ENCODE data around the gene TRPV3.

DNA sequence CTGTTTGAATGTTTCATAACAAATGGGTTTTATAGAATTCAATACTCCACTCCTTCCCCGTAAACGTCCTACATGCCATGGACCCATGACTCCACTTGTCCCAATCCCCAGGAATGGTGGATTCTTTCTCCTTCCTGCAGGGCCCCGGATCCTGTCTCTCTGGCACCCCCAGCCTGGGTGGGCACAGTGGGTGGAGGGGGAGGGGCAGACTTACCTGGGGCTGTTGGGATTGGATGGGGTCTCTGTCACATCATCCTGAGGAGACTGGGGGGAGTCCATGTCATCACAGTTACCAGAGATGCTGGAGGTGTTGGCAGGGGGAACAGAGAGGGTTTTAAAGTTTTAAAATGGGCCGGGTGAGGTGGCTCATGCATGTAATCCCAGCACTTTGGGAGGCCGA lies 13.2 kb downstream of the TRPV3 start:
- TF ChIP-seq CTCF (conservative IDR thresholded peaks at IDR 0.05; ENCODE audit: low read length), result no peak
- TF ChIP-seq EZH2phosphoT487 (IDR thresholded peaks at IDR 0.05; ENCODE audit: borderline replicate concordance, low read depth, low read length), result no peak

Measured in OCI-LY7 (cell line).